ENCODE measurements around the gene CEACAM8. TPM values are rescaled to one million over a fixed set of nuclear protein-coding genes. Genes with fewer than 3 reads are reported as not detected.

CEACAM8 gene
- total and polyA plus RNA-seq, 2 donors (not counting 1 experiment from before 2014, with no cell fraction given), result not detected

DNA sequence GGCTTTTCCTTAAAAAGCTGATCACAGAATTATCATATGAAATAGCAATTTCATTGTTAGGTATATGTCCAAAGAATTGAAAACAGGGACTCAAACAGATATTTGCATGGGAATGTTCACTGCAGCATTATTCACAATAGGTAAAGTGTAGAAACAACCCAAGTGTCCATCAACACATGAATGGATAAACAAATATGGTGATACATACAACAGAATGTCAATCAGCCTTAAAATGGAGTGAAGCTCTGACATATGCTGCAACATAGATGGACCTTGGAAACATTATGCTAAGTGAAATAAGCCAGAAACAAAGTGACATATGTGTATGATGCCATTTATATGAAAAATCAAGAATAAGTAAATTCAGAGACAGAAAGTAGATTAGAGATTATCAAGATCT is 60.3 kb downstream of the CEACAM8 start:
- Mint-ChIP-seq H3K4me1 (peaks cover under 1% of the 10 kb centered on the region), H3K27me3 (peaks cover 3% of the 10 kb centered on the region), H3K9me3 (ENCODE audit: insufficient read depth) (no peaks in the 10 kb centered on the region), H3K4me3 (no peak overlapping the region), H3K27ac (no peak overlapping the region)
- no peaks in the 10 kb centered on the region for H4K20me1 ChIP-seq (ENCODE audit: control insufficient read depth, insufficient read depth, low read length, poor library complexity, severe bottlenecking)
- no peak for TF ChIP-seq EZH2 (IDR thresholded peaks at IDR 0.05; ENCODE audit: borderline replicate concordance, insufficient read depth, low read depth, low read length, poor library complexity, severe bottlenecking)
- TF ChIP-seq, protein P1, sequence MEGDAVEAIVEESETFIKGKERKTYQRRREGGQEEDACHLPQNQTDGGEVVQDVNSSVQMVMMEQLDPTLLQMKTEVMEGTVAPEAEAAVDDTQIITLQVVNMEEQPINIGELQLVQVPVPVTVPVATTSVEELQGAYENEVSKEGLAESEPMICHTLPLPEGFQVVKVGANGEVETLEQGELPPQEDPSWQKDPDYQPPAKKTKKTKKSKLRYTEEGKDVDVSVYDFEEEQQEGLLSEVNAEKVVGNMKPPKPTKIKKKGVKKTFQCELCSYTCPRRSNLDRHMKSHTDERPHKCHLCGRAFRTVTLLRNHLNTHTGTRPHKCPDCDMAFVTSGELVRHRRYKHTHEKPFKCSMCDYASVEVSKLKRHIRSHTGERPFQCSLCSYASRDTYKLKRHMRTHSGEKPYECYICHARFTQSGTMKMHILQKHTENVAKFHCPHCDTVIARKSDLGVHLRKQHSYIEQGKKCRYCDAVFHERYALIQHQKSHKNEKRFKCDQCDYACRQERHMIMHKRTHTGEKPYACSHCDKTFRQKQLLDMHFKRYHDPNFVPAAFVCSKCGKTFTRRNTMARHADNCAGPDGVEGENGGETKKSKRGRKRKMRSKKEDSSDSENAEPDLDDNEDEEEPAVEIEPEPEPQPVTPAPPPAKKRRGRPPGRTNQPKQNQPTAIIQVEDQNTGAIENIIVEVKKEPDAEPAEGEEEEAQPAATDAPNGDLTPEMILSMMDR (IDR thresholded peaks at IDR 0.05), result no peak
- H3K27me3 ChIP-seq (replicated peaks in 1 of 4; ENCODE audit: control extremely low read depth in 1 of 4, control insufficient read depth in 3 of 4, insufficient read depth in 4 of 4, low read length in 3 of 4), result no peaks in the 10 kb centered on the region
- no peaks in the 10 kb centered on the region for H3K79me2 ChIP-seq (ENCODE audit: control insufficient read depth, insufficient read depth, low read length)
- POLR2A ChIA-PET, result no interaction called here
- H3K27ac ChIP-seq (ENCODE audit: low read length in 2 of 2), result no peak overlapping the region
- H3K9ac ChIP-seq (ENCODE audit: low read length), result no peak overlapping the region
- no peaks in the 10 kb centered on the region for H3K9me3 ChIP-seq (ENCODE audit: control extremely low read depth in 1 of 3, control insufficient read depth in 2 of 3, insufficient read depth in 1 of 3, low read length in 2 of 3)
- no peak overlapping the region for H2AFZ ChIP-seq (ENCODE audit: insufficient read depth, low read depth, low read length, poor library complexity, severe bottlenecking)
- H3K4me1 ChIP-seq (ENCODE audit: control insufficient read depth in 2 of 2, insufficient read depth in 2 of 2, low read length in 2 of 2), result peaks cover 0 to under 1% of the 10 kb centered on the region in 2 donors
- intact Hi-C loops (cut with micrococcal nuclease), result no loop called here
- DNase-seq, result no peak
- CTCF ChIA-PET, result interaction anchor here (1.1 to 1.4 kb wide), 4 partner anchors 83 to 96 kb away, joined by 3 to 4 read pairs (median 4); no protein-coding TSS in a partner anchor
- H3K36me3 ChIP-seq (replicated peaks in 1 of 2; ENCODE audit: control extremely low read depth in 1 of 2, control insufficient read depth in 1 of 2, extremely low read depth in 1 of 2, insufficient read depth in 2 of 2, low read length in 1 of 2), result no peaks in the 10 kb centered on the region
- H3K4me2 ChIP-seq (replicated peaks; ENCODE audit: low read depth, low read length, poor library complexity, severe bottlenecking), result no peak overlapping the region
- no peak for ATAC-seq (ENCODE audit: low read depth)
- H3K4me3 ChIP-seq (ENCODE audit: control extremely low read depth in 1 of 5, extremely low read depth in 1 of 5, insufficient read depth in 1 of 5, low read depth in 2 of 5, low read length in 4 of 5), result no peak overlapping the region

DNA sequence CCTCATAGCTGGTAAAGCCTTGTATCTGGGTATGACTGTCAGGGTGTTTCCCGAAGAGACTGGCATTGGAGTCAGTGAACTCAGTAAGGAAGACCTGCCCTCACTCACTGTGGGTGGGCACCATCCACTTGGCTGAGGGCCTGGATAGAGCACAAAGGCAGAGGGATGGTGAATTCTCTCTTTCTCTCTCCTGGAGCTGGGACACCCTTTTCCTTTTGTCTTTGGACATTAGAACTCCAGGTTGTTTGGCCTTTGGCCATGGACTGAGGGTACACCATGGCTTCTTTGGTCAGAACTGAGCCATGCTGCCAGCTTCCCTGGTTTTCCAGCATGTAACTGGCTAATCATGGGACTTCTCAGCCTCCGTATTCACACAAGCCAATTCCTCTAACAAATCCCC is 61.8 kb downstream of the CEACAM8 start:
- no peak for ATAC-seq (ENCODE audit: low read depth)
- TF ChIP-seq, protein P1 (IDR thresholded peaks at IDR 0.05), result no peak
- TF ChIP-seq EZH2 (IDR thresholded peaks at IDR 0.05; ENCODE audit: borderline replicate concordance, insufficient read depth, low read depth, low read length, poor library complexity, severe bottlenecking), result no peak
- no peak overlapping the region for H3K27ac Mint-ChIP-seq

More for the DNA sequence above, 61.8 kb downstream of the CEACAM8 start:
- Histone ChIP-seq H3K4me3 (ENCODE audit: control extremely low read depth in 1 of 5, extremely low read depth in 1 of 5, insufficient read depth in 1 of 5, low read depth in 2 of 5, low read length in 4 of 5) (no peak overlapping the region), H3K4me2 (replicated peaks; ENCODE audit: low read depth, low read length, poor library complexity, severe bottlenecking) (no peak overlapping the region), H2AFZ (ENCODE audit: insufficient read depth, low read depth, low read length, poor library complexity, severe bottlenecking) (no peak overlapping the region), H3K27me3 (replicated peaks in 1 of 4; ENCODE audit: control extremely low read depth in 1 of 4, control insufficient read depth in 3 of 4, insufficient read depth in 4 of 4, low read length in 3 of 4) (no peaks in the 10 kb centered on the region), H3K9me3 (ENCODE audit: control extremely low read depth in 1 of 3, control insufficient read depth in 2 of 3, insufficient read depth in 1 of 3, low read length in 2 of 3) (no peaks in the 10 kb centered on the region), H3K27ac (ENCODE audit: low read length in 2 of 2) (no peak overlapping the region), H4K20me1 (ENCODE audit: control insufficient read depth, insufficient read depth, low read length, poor library complexity, severe bottlenecking) (no peaks in the 10 kb centered on the region), H3K79me2 (ENCODE audit: control insufficient read depth, insufficient read depth, low read length) (peaks cover 5% of the 10 kb centered on the region), H3K4me1 (ENCODE audit: control insufficient read depth in 2 of 2, insufficient read depth in 2 of 2, low read length in 2 of 2) (peaks cover 14 to 16% of the 10 kb centered on the region in 2 donors), H3K36me3 (replicated peaks in 1 of 2; ENCODE audit: control extremely low read depth in 1 of 2, control insufficient read depth in 1 of 2, extremely low read depth in 1 of 2, insufficient read depth in 2 of 2, low read length in 1 of 2) (no peaks in the 10 kb centered on the region), H3K9ac (ENCODE audit: low read length) (no peak overlapping the region)
- no peaks in the 10 kb centered on the region for H3K27me3 Mint-ChIP-seq
- peaks cover 15% of the 10 kb centered on the region for H3K4me1 Mint-ChIP-seq
- ChIA-PET CTCF (interaction anchor here (0.5 to 8.3 kb wide), 6 partner anchors 67 to 1198 kb away, joined by 3 to 348 read pairs (median 4); partner anchors contain the start of gene PAFAH1B3), POLR2A (no interaction called here)
- no peak overlapping the region for H3K4me3 Mint-ChIP-seq
- intact Hi-C loops (cut with micrococcal nuclease), result no loop called here
- H3K9me3 Mint-ChIP-seq (ENCODE audit: insufficient read depth), result no peaks in the 10 kb centered on the region
- no peak for DNase-seq
- 100% methylated on average over 1 of the region's 2 CpGs for WGBS (ENCODE audit: insufficient coverage)

All from B cell (primary cell).